ENCODE results near the gene TIGD3. TPM values are rescaled to one million over a fixed set of nuclear protein-coding genes. Genes with fewer than 3 reads are reported as not detected.

The TIGD3 gene
- total RNA-seq, 4 donors from 2014 or later: not detected

DNA sequence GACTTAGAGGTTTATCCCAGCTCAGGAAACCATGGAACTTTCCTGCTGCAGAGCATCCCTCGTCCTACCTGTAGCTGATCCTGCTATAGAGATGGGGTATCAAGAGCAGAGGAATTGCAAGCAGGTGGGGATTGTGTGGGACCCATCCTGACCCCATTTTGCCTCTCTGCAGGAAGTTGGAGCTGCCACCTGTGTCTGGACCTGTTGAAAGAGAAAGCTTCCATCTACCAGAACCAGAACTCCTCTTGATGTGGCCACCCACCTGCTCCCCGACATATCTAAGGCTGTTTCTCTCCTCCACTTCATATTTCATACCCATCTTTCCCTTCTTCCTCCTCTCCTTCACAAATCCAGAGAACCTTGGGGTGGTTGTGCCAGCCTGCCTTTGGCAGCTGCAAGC, 3.0 kb upstream of the TIGD3 start:
- TF ChIP-seq, protein P1, sequence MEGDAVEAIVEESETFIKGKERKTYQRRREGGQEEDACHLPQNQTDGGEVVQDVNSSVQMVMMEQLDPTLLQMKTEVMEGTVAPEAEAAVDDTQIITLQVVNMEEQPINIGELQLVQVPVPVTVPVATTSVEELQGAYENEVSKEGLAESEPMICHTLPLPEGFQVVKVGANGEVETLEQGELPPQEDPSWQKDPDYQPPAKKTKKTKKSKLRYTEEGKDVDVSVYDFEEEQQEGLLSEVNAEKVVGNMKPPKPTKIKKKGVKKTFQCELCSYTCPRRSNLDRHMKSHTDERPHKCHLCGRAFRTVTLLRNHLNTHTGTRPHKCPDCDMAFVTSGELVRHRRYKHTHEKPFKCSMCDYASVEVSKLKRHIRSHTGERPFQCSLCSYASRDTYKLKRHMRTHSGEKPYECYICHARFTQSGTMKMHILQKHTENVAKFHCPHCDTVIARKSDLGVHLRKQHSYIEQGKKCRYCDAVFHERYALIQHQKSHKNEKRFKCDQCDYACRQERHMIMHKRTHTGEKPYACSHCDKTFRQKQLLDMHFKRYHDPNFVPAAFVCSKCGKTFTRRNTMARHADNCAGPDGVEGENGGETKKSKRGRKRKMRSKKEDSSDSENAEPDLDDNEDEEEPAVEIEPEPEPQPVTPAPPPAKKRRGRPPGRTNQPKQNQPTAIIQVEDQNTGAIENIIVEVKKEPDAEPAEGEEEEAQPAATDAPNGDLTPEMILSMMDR (IDR thresholded peaks at IDR 0.05; ENCODE audit: low read depth): no peak

DNA sequence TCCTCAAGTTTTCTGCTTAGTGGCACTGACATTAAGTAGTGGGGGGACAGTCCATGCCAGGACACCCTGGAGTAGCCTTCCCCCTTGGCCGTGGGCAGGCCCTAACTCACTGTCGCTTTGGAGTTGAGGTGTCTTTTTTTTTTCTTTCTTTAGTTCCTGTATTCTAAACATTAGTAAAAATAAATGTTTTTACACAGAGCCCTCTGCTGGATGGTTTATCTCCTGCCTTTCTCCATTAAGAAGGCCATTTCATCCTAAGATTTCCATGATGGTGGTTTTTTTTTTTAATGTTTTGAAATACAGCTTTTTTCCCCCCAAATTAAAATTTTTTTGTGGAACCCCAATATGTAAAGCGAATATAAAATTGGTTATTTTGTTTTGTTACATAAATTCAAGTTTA, 1.8 kb upstream of the TIGD3 start:
- TF ChIP-seq, protein P1 (IDR thresholded peaks at IDR 0.05; ENCODE audit: low read depth): no peak

DNA sequence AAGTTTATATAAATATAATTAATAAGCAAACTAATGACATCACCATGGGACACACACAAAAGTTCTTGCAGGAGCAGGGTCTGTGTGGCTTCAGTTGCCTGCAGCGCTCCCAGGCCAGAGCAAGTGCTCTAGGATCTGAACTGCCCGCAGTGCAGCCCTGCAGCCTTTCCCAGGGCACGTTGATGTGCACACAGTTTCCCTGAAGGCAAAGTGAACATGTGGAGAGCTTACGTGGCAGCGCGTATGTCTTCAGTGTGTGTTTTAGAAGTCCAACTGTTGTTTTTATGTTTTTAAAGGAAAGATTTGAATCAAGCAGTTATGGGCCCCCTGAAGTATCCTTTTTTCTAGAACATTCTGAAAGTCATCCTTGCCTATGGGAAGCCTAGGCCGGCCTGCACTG, 1.2 kb upstream of the TIGD3 start:
- TF ChIP-seq, protein P1 (IDR thresholded peaks at IDR 0.05; ENCODE audit: low read depth): no peak

DNA sequence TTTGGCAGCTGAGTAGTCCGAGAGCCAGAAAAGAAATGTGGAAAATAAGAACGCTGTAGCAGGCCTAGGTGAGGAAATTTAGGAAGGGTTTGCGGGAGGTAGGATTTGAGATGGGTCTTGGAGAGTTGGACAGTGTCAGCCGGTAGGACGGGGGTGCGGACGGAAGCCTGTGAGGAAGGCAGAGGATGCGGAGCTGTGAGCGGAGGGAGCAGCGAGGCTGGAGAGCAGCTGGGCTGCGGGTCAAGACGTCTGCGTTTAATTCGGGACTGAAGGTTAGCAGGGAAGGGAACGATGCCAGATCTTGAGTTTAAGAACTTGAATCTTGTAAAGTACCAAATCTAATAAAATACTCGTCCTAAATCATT, 669 bp upstream of the TIGD3 start:
- TF ChIP-seq, protein P1 (IDR thresholded peaks at IDR 0.05; ENCODE audit: low read depth): no peak

DNA sequence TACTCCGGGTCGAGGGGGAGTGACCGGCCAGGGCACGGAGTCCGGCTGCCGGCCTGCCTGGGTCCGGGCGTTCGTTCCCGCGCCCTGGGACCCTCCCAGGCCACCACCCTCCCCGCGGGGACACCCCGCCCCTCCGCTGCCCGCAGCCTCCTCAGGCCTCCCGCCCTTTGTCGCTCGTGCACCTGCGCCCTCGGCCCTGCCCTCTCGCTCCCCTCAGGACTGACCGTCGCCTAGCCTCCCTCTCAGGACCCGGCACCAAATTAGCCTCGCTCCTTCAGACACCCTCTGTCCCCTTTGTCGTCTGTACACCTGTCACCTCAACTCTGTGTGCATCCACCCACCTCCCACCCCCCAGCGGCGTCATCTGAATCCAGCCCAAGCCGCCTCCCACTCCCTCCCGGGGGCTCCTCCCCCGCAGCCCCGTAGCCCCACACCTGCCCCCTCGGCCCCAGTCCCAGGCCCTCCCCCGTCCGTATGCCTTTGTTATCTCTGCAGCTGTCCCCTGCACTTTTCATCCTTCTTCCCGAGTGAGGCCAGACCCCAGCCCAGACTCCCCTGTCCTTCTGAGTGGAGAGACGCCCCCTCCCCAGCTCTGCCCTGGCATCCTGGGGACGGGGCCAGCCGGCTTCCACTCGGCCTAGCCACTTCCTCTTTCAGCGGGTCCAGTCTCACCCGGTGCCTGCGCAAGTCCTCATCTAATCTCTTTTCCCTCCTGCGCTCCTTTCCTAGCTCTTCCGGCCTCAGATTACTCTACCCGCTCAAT, 643 bp downstream of the TIGD3 start:
- TF ChIP-seq, protein P1 (IDR thresholded peaks at IDR 0.05; ENCODE audit: low read depth): no peak

DNA sequence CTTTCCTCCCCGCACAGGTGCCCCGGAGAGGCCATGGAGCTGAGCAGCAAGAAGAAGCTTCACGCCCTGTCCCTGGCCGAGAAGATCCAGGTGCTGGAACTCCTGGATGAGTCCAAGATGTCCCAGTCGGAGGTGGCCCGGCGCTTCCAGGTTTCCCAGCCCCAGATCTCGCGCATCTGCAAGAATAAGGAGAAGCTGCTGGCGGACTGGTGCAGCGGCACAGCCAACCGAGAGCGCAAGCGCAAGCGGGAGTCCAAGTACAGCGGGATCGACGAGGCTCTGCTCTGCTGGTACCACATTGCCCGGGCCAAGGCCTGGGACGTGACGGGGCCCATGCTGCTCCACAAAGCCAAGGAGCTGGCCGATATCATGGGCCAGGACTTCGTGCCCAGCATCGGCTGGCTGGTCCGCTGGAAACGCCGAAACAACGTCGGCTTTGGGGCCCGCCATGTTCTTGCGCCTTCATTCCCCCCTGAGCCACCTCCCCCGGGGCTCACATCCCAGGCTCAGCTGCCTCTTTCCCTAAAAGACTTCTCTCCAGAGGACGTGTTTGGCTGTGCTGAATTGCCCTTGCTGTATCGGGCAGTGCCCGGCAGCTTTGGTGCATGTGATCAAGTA, 1.3 kb downstream of the TIGD3 start:
- TF ChIP-seq, protein P1 (IDR thresholded peaks at IDR 0.05; ENCODE audit: low read depth): no peak

DNA sequence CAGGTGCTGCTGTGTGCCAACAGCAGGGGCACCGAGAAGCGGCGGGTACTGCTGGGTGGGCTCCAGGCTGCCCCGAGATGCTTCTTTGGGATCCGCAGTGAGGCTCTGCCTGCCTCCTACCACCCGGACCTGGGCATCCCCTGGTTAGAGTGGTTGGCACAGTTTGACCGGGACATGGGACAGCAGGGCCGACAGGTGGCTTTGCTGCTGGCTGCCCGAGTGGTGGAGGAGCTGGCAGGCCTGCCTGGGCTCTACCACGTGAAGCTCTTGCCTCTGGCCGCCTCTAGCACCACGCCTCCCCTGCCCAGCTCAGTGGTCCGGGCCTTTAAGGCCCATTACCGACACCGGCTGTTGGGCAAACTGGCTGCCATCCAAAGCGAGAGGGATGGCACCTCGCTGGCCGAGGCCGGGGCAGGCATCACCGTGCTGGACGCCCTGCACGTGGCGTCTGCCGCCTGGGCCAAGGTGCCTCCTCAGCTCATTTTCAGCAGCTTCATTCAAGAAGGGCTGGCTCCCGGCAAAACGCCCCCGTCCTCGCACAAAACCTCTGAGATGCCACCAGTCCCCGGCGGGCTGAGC, 1.9 kb downstream of the TIGD3 start:
- TF ChIP-seq, protein P1 (IDR thresholded peaks at IDR 0.05; ENCODE audit: low read depth): no peak
